K562 (cell line): ENCODE results near the gene DYTN. TPM values are rescaled to one million over a fixed set of nuclear protein-coding genes. Genes with fewer than 3 reads are reported as not detected.

Experiments
- ATAC-seq: fragments of 200-7000 bp; cut with Tn5 transposase; 3 replicates; pipeline ENCODE4 v1.9.1; 2020; ENCODE audit warnings: moderate library complexity
- BruUV-seq: library from RNA; stranded (reverse); fragments of 400-500 nt; replicated peaks from 2 replicates; lab custom pipeline; 2021; lab: Mats Ljungman, UMichigan
- CTCF ChIA-PET: fragments of 300-600 bp; formaldehyde crosslinking; extraction: SDS; loops from one replicate; lab custom pipeline; 2021; ENCODE audit warnings: low intra/inter-chr PET ratio; lab: Yijun Ruan, JAX
- POLR2A ChIA-PET: fragments of 300-600, 350-650 bp; sonication (Branson Sonifier 250); formaldehyde crosslinking; extraction: SDS; loops from one replicate; lab custom pipeline; 2021; ENCODE audit warnings: antibody characterized with exemption, inconsistent platforms; lab: Yijun Ruan, JAX
- DNase-seq, 4 experiments: peaks; one replicate each; pipeline versions ENCODE4 v3.0.0 to v3.0.0-alpha.2; 2011 to 2018; ENCODE audit warnings: low spot score in 3 of 4, mixed read lengths in 3 of 4; ENCODE audit errors: extremely low read depth in 1 of 4
- FAIRE-seq: peaks from 2 replicates; lab custom pipeline; 2011; peaks lifted over from hg19 to GRCh38; lab: Jason Lieb, UNC
- H2AFZ ChIP-seq: 2 replicates; pipeline ENCODE4 v1.6.0; 2011; ENCODE audit warnings: low read depth, low read length, control low read depth, inconsistent platforms
- H3K27ac ChIP-seq: fragments of 200-600 bp; 3 replicates; pipeline ENCODE4 v1.8.0; 2011; ENCODE audit warnings: low read depth, mild to moderate bottlenecking, control low read depth, inconsistent platforms, low read length, moderate library complexity, mixed read lengths; ENCODE audit errors: extremely low read depth
- H3K27me3 ChIP-seq, 2 experiments: fragments of 300-600 bp in 1 of 2; 2 replicates in 1 of 2; 3 replicates in 1 of 2; pipeline versions ENCODE4 v1.6.0 to v1.8.0; 2011; ENCODE audit warnings: inconsistent platforms in 2 of 2, low read length in 2 of 2, mild to moderate bottlenecking in 1 of 2, mixed read lengths in 1 of 2, moderate library complexity in 1 of 2; ENCODE audit not compliant: control insufficient read depth in 2 of 2, insufficient read depth in 2 of 2
- H3K36me3 ChIP-seq: fragments of 300-600 bp; 3 replicates; pipeline ENCODE4 v1.8.0; 2011; ENCODE audit warnings: mild to moderate bottlenecking, low read length, inconsistent platforms; ENCODE audit not compliant: control insufficient read depth, insufficient read depth
- H3K4me1 ChIP-seq, 2 experiments: fragments of 200-600 bp in 1 of 2; replicated peaks in 1 of 2; 2 replicates in 1 of 2; 3 replicates in 1 of 2; pipeline versions ENCODE4 v1.5.1 to v1.8.0; 2011; ENCODE audit warnings: inconsistent platforms in 2 of 2, low read length in 2 of 2, mild to moderate bottlenecking in 1 of 2, mixed read lengths in 1 of 2, moderate library complexity in 1 of 2; ENCODE audit not compliant: control insufficient read depth in 2 of 2, insufficient read depth in 2 of 2
- H3K4me2 ChIP-seq: 2 replicates; pipeline ENCODE4 v1.6.1; 2011; ENCODE audit warnings: low read length, control low read depth, inconsistent platforms, mixed read lengths; ENCODE audit not compliant: insufficient read depth
- H3K4me3 ChIP-seq: fragments of 200-600 bp; sonication (generic), shearing (Covaris generic); 2 replicates; pipeline ENCODE4 v1.5.1; 2016; ENCODE audit warnings: control low read depth, inconsistent platforms
- H3K79me2 ChIP-seq: fragments of 200-600 bp; 3 replicates; pipeline ENCODE4 v1.8.0; 2011; ENCODE audit warnings: low read length, inconsistent platforms; ENCODE audit not compliant: control insufficient read depth, insufficient read depth
- H3K9ac ChIP-seq, 2 experiments: 2 replicates each; pipeline versions ENCODE4 v1.6.0 to v1.6.1; 2011; ENCODE audit warnings: low read depth in 2 of 2, low read length in 2 of 2, control low read depth in 1 of 2, inconsistent platforms in 1 of 2, mild to moderate bottlenecking in 1 of 2, mixed read lengths in 1 of 2; ENCODE audit not compliant: insufficient read depth in 1 of 2
- H3K9me1 ChIP-seq: one replicate; pipeline ENCODE4 v1.6.0; 2011; ENCODE audit warnings: inconsistent platforms, mild to moderate bottlenecking, low read length, moderate library complexity; ENCODE audit not compliant: control insufficient read depth, insufficient read depth
- H3K9me3 ChIP-seq: replicated peaks from 2 replicates; pipeline ENCODE4 v1.5.1; 2011; ENCODE audit warnings: low read depth, low read length, inconsistent platforms; ENCODE audit not compliant: control insufficient read depth, insufficient read depth
- H4K20me1 ChIP-seq: replicated peaks from 2 replicates; pipeline ENCODE4 v1.6.1; 2011; ENCODE audit warnings: low read length, inconsistent platforms, mixed read lengths; ENCODE audit not compliant: control insufficient read depth, insufficient read depth
- HES1 ChIP-seq: fragments of 450-650 bp; IDR thresholded peaks from 2 replicates; pipeline ENCODE4 v1.6.1; 2016; ENCODE audit warnings: low read depth, mild to moderate bottlenecking, moderate library complexity
- RAD21 ChIP-seq, 2 experiments: fragments of 250-450 bp in 1 of 2; fragments of 450-650 bp in 1 of 2; sonication (Bioruptor Pico) in 1 of 2; formaldehyde crosslinking in 1 of 2; IDR thresholded peaks in 1 of 2; conservative IDR thresholded peaks in 1 of 2; 2 replicates each; pipeline versions ENCODE4 v1.4.0 to v1.8.0; 2020 to 2022; ENCODE audit warnings: mild to moderate bottlenecking in 2 of 2, moderate library complexity in 1 of 2
- ZNF445 ChIP-seq: fragments of 250-450 bp; sonication (Bioruptor Pico); IDR thresholded peaks from 2 replicates; pipeline ENCODE4 v1.4.0; 2020; ENCODE audit warnings: low read depth, mild to moderate bottlenecking, moderate library complexity
- WGBS: fragments of 100-300 bp; shearing (Covaris generic); methylation state at CpG from one replicate; pipeline ENCODE4 v1.1.6; 2016; ENCODE audit warnings: low coverage, mixed read lengths; ENCODE audit not compliant: insufficient coverage; ENCODE audit errors: missing lambda C conversion rate; 5-methylcytosine and 5-hydroxymethylcytosine counted together
- in situ Hi-C: fragments of 300-500 bp; cut with MboI; formaldehyde crosslinking; loops from 4 replicates; pipeline ENCODE4 v1.15.0; 2018; ENCODE audit warnings: inconsistent platforms, mixed read lengths
- intact Hi-C: fragments of 100-400 bp; cut with micrococcal nuclease; formaldehyde crosslinking; loops from 2 replicates; pipeline ENCODE4 v1.14.2; 2022
- polyA plus RNA-seq, 8 experiments: library from polyadenylated mRNA; depleted of rRNA in 4 of 8; stranded (reverse) in 5 of 8; unstranded in 3 of 8; fragments of >200 nt; fragmentation: Nextera tagmentation in 2 of 8; fragmentation: Illumina TruSeq in 1 of 8; extraction: Ambion mirVana in 2 of 8; extraction: Trizol in 1 of 8; gene quantifications; 2 replicates each; pipeline versions ENCODE4 v1.2.1 to v1.2.3, GENCODE V29; 2011 to 2014; ENCODE audit warnings: inconsistent platforms in 1 of 8, missing spikeins in 1 of 8
- total RNA-seq, 7 experiments: library from RNA; depleted of rRNA in 6 of 7; stranded (reverse); fragments of >200 nt in 6 of 7; fragmentation: Illumina TruSeq in 2 of 7; extraction: Trizol in 2 of 7; gene quantifications; 2 replicates each; pipeline versions ENCODE4 v1.2.1 to v1.2.3, GENCODE V29; 2011 to 2021; ENCODE audit warnings: low replicate concordance in 1 of 7

DYTN gene
- total and polyA plus RNA-seq, 9 of the 15 experiments (the other 6 are each of a cell fraction or from before 2014, with no cell fraction given), result not detected

DNA sequence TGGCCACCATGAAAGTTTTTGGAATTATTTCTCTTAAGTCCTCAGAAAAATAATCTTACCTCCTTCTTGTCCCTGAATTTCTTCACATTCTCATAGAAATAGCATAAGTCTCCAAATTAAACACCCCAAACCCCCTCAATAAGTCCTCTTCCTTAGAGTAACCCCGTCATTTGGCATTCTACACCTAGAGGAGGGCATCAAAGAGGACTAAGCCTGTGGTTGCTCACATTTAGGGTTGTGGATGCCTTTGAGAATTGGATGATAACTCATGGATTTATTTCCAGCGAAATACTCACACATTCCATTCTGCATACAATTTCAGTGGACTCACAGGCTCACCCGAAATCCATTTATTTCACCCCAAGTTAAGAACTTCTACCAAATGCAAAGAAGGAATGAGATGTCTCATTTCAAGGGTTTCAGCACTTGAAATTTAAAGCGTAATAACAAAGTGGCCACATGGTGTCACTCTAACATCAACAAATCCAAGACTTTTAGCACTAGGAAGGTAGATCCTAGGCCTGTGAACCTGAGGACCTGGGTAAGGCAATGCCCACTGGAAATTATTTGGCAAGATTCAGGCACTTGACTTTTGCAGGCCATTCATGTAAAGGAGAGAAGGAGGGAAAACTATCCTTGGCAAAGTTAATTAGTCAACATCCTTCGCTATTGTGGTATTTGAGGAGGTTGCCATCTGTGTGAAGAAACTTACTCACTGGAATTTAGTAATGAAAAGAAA, 24.6 kb downstream of the DYTN start (continued):
- no peak for TF ChIP-seq HES1
- peak; percentile 63 to 69 for TF ChIP-seq RAD21 (CRISPR knock-in tag; conservative IDR thresholded peaks at IDR 0.05 in 1 of 2, IDR thresholded peaks at IDR 0.05 in 1 of 2)

DNA sequence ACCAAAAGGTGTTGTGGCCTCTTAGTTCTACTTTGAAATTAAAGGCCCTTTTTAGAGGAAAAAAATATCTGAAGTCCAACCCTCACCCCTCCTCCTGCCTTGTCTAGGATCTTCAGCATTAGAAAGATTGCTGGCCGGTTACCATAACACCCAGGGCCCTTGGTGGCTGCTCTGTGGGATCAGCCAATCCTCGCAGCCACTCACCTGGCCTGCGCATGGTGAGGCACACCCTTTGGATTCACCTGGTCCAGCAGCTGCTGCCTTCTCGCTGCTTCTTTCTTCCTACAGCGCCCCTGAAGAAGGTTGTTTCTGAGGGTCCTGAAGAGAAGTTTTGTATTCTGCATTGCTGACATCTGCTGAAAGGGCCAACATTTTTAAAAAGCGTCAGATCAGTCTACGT, 25.2 kb downstream of the DYTN start:
- FAIRE-seq (no peak), DNase-seq (no peak), ATAC-seq (no peak)
- in situ Hi-C loops (loop anchor here (5.0 kb wide), 1 partner anchor 784 kb away; no protein-coding TSS in a partner anchor), intact Hi-C loops (loop anchor here (1.0 to 10.0 kb wide), 4 partner anchors 89 to 782 kb away; no protein-coding TSS in a partner anchor)
- no peaks in the 10 kb centered on the region for H3K36me3 ChIP-seq
- no peaks in the 10 kb centered on the region for H3K4me1 ChIP-seq
- no peaks in the 10 kb centered on the region for H4K20me1 ChIP-seq
- H3K9me3 ChIP-seq, result no peaks in the 10 kb centered on the region
- H3K27me3 ChIP-seq, result no peaks in the 10 kb centered on the region; a peak in 1 of 5 replicates
- TF ChIP-seq ZNF445 (CRISPR knock-in tag), result no peak
- H3K4me2 ChIP-seq, result no peak overlapping the region
- no peak overlapping the region for H3K9ac ChIP-seq
- CTCF ChIA-PET, result interaction anchor here (0.6 to 1.0 kb wide), 2 partner anchors 774 to 1379 kb away, joined by 3 read pairs; no protein-coding TSS in a partner anchor
- H3K4me3 ChIP-seq, result no peak overlapping the region
- no peak overlapping the region for H3K27ac ChIP-seq
- H2AFZ ChIP-seq, result no peak overlapping the region
- 0% methylated on average over 6 of the region's 7 CpGs for WGBS
- POLR2A ChIA-PET, result no interaction called here
- no peaks in the 10 kb centered on the region for H3K79me2 ChIP-seq
- no peaks in the 10 kb centered on the region for H3K9me1 ChIP-seq
- no TSS peak for BruUV-seq
